Fibroblast of mammary gland (primary cell): ENCODE results near the gene TEX35.
"Not testable (repeated sequence)": the region's sequence is repeated elsewhere in the genome, so short reads cannot be mapped to it uniquely, and the experiment has no call there.

ENCODE experiments used
- DNase-seq: peaks from one replicate; pipeline ENCODE4 v3.0.0-alpha.2; 2010; ENCODE audit warnings: low read depth
- H3K4me3 ChIP-seq: 2 replicates; pipeline ENCODE4 v1.5.1; 2011; ENCODE audit warnings: low read depth, mild to moderate bottlenecking, low read length, moderate library complexity; ENCODE audit not compliant: control insufficient read depth
- TF ChIP-seq, protein P1 (sequence below): conservative IDR thresholded peaks from 2 replicates; pipeline ENCODE4 v1.5.1; 2011; ENCODE audit warnings: low read depth, low read length, inconsistent platforms; ENCODE audit not compliant: control insufficient read depth, insufficient read depth

The TEX35 gene

DNA sequence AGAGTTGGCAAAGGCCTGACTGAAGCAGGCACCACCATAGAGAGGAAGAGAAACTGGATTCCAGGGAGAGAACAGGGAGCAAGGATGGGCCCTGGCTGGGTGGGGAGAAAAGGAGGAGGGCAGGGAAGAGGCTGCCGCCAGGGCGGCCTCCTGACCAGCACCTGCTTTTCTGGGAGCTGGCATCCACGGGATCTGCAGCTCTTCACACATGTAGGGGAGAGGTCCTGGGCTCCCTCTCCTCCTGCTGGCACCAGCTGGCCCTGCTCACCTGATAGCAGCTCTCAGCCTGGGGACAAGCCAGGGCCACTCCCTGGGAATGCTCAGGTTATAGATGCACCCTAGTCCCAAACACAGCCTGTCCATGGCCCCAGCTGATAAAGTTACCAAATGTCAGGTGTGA is 39.9 kb downstream of the TEX35 start:
- no peak for DNase-seq
- H3K4me3 ChIP-seq, result no peak overlapping the region
- TF ChIP-seq, protein P1, sequence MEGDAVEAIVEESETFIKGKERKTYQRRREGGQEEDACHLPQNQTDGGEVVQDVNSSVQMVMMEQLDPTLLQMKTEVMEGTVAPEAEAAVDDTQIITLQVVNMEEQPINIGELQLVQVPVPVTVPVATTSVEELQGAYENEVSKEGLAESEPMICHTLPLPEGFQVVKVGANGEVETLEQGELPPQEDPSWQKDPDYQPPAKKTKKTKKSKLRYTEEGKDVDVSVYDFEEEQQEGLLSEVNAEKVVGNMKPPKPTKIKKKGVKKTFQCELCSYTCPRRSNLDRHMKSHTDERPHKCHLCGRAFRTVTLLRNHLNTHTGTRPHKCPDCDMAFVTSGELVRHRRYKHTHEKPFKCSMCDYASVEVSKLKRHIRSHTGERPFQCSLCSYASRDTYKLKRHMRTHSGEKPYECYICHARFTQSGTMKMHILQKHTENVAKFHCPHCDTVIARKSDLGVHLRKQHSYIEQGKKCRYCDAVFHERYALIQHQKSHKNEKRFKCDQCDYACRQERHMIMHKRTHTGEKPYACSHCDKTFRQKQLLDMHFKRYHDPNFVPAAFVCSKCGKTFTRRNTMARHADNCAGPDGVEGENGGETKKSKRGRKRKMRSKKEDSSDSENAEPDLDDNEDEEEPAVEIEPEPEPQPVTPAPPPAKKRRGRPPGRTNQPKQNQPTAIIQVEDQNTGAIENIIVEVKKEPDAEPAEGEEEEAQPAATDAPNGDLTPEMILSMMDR, result no peak

DNA sequence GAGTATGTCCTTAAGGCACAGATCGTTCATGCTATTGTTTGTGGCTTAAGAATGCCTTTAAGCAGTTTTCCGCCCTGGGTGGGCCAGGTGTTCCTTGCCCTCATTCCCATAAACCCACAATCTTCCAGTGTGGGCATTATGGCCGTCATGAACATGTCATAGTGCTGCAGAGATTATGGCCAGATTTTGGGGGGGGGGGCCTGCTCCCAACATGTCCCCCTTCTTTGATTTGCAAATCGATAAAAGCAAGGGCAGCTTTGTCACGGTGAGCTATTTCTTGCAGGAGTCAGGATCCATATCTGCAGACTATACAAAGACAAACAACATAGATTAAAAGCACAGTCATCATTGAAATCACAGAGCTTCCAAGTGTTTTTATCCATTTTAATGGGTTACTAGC is 41.4 kb downstream of the TEX35 start:
- not testable (repeated sequence) for H3K4me3 ChIP-seq, DNase-seq

DNA sequence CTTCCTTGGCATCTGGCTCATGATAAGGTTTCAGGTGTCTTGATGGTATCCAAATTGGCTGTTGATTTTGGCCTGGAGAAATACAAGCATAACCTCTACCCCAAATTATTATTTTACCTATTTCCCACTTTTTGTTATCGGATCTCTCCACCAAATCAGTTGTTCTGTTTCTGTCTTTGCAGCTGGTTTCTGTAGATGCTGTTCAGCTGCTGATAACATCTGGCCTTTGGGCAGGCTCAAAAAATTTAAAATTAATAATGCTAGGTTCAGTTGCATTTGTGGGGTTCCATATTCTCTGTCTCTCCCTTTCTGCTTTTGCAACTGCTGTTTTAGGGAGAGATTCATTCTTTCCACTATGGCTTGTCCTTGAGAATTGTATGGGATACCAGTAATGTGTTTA is 42.7 kb downstream of the TEX35 start:
- not testable (repeated sequence) for H3K4me3 ChIP-seq, DNase-seq

DNA sequence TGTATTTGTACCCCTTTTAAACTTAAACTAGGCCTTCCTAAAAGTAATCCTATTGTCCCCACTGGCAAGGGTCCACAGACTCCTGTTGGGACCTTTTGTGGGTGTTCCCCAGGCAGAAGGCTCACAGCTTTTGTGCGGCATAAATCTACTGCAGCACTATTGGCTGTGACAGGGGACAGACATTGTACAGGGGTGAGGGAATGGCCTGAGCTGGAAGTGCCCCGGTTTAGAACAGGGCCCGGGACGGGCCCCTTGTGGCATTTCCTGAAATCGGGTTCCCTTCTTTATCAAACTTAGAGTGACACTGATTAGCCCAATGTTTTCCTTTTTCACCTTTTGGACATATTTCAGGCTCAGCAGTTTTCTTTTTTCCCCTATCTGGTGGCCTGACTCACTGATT is 45.9 kb downstream of the TEX35 start:
- DNase-seq, result not testable (repeated sequence)

DNA sequence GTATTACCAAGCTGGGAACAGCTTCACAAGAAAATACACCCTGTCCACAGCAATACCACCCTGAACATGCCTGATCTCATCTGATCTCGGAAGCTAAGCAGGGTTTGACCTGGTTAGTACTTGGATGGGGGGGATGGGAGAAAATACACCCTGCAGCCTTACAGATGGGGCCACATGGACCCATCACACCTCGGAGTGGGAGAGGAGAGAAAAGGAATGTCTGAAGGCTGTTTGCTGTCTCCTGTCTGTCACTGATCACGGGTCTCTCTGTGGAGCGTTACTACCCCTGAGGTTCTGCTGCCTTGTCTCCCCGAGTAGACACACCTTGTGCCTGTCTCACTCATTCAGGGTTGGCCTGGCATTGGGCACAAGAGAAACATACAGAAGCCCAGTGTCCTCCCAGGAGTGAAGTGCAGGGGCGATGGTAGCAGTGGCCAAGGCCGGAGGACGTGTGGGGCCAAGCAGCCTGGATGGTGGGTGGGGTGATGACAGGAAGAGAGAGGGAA is 48.0 kb downstream of the TEX35 start:
- TF ChIP-seq, protein P1, result no peak
- DNase-seq, result no peak
- H3K4me3 ChIP-seq, result no peak overlapping the region

More for the DNA sequence above, 45.9 kb downstream of the TEX35 start:
- not testable (repeated sequence) for H3K4me3 ChIP-seq

DNA sequence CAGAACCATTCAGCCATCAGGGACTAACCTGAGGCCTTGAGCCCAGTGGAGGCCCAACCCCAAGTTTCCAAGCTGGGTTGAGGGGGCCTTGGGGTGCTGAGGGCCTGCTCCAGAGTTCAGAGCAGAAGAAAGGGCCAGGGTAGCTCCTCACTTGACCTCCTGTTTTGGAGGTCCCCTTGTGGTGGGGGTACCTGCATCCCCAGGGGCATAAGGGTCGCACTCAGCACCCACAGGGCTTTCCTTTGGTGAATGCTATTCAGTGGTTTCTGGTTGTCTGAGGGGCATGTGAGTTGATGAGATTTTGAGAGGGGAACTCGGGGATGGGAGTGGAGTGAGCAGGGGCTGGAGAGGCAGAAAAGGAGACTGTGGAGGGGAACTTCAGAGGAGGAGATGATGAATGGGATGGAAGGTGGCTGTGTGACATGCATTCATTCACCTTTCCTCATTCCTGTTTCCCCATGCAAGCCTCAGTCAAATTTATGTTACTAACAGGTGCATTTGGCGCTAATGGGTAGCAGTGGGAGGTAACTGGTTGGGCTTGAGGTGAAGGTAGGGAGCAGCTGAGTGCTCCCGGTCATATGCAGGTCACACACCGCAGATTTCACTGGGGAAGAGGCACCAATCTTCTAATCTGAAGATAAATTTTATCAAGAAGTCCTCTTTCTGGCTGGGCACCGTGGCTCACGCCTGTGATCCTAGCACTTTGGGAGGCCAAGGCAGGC is 50.4 kb downstream of the TEX35 start:
- TF ChIP-seq, protein P1, result no peak
- H3K4me3 ChIP-seq, result no peak overlapping the region
- no peak for DNase-seq

DNA sequence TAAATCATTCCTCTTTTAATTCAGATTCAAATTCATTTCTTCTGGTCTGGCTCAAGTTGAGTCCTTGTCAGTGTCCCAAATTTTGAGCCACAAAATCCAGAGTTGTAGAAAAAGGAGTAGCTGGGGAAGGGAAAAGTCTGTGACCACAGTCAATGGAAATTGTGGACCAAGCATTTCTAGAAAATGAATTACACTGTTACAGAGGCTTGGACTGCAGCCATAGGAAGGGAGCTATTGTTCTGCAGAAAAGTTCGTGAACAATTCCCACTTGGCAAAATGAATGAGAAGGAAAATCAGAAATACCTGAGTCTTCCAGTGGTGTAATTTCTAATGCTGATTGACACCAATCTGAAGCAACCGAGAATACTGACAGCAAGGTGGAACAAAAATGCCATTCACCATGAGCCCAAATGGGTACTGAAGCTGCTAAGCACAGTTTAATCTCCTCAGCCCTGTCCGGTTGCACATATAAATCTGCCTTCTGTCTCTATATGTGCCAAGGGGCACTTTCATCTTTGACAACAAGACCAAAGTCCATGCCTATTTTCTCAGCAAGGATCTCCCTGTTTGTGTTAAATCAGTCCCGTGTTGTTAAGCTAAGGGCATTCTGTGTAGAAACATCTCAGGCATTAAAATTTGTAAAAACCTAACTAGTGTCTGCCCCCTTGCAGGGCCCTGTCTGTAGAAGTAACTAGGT is 51.3 kb downstream of the TEX35 start:
- DNase-seq, result no peak
- no peak overlapping the region for H3K4me3 ChIP-seq
- TF ChIP-seq, protein P1, result no peak

DNA sequence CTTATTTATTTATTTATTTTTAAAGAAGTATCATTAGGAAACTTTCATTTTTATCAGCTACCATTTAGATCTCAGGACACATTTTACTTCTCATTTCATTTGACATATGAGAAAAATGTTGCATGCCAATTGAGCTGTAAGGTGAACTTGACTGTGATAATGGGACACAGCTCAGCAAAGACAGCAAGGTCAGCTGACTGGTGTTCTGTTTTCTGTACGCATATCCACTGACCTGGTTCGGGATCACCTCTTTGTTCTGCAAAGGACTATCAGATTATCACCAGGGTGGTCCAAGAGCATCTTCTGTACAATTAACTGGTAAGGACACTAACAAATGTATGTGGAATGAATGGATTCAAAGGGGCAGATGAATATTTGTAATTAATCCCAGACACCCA is 51.9 kb downstream of the TEX35 start:
- TF ChIP-seq, protein P1, result no peak
- no peak for DNase-seq
- H3K4me3 ChIP-seq, result no peak overlapping the region
